Fibroblast of upper back skin (primary cell): ENCODE data around the gene KDM4C.
"Not testable (repeated sequence)": the region's sequence is repeated elsewhere in the genome, so short reads cannot be mapped to it uniquely, and the experiment has no call there.

Experiments
- DNase-seq: peaks from one replicate; pipeline ENCODE4 v3.0.0-alpha.2; 2013

The KDM4C gene

DNA sequence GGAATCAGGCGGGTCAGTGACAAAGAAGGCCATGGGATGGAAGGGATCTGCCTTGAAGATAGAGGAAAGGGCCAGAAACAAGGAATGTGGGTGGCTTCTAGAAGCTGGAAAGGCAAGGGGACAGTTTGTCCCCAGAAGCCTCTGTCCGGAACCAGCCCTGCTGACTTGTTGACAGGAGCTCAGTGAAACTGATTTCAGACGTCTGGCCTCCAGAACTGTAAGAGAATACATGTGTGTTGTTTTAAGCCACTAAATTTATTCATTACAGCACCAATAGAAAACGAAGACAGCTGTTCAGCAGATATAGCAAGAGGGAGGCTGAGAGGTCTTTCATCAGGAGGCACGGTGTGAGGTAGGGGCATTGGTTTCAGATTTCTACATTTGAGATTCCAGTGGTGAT, 422.5 kb downstream of the KDM4C start:
- peak; percentile 3 for DNase-seq

DNA sequence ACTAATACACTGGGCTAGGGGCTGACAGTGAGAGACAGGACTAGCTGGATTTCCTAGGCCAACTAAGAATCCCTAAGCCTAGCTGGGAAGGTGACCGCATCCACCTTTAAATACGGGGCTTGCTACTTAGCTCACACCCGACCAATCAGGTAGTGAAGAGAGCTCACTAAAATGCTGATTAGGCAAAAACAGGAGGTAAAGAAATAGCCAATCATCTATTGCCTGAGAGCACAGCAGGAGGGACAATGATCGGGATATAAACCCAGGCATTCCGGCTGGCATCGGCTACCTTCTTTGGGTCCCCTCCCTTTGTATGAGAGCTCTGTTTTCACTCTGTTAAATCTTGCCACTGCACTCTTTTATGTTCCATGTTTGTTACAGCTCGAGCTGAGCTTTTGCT, 425.4 kb downstream of the KDM4C start:
- not testable (repeated sequence) for DNase-seq

- peak; percentile 96 for DNase-seq
Measured at GRCh38 chr9:7185612-7186011, 427.8 kb downstream of the KDM4C start.

DNA sequence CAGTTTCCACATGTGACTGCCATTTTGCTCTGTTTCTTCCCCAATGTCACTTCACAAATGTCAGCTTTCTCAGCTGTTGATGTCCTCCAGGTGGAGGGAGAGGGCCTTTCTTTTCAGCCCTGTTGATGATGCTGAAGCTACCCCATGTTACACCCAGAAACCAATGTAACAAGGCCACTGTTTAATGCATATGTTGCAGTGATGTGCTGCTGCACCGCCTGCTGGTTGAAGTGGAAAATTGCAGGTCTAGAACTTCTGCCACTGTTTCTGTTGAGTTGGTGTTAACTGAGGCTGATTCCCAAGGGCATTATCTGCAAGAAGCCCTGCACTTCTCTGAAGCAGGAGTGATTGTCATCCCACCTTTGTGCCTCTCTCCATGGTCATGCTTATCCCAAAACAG, 428.4 kb downstream of the KDM4C start:
- DNase-seq: peak; percentile 12

GRCh38 chr9:7192266-7192665, 434.5 kb downstream of the KDM4C start:
- DNase-seq: no peak

GRCh38 chr9:7195526-7195925, 437.8 kb downstream of the KDM4C start:
- DNase-seq: no peak

- no peak for DNase-seq
Measured at GRCh38 chr9:7196467-7196866, 438.7 kb downstream of the KDM4C start.

DNA sequence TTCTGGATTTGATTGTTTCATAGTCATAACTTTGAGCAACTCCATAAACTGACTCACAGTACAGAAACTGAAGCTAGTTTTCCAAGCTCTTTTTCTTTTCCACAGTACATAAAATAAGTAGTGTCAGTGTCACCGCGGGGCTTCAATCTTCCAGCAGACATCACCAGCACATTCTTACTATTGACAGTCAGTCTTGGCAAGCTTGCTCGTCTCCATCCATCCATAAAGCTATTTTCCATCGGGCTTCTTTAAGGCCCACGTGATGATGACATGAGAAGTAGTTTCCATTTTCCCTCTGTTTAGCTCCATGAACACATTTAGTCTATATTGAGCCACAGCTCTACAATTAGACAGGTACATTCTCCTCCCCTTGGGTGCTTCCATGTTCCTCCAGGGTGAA, 443.4 kb downstream of the KDM4C start:
- DNase-seq: no peak

- no peak for DNase-seq
Measured at GRCh38 chr9:7205806-7206205, 448.0 kb downstream of the KDM4C start.

DNA sequence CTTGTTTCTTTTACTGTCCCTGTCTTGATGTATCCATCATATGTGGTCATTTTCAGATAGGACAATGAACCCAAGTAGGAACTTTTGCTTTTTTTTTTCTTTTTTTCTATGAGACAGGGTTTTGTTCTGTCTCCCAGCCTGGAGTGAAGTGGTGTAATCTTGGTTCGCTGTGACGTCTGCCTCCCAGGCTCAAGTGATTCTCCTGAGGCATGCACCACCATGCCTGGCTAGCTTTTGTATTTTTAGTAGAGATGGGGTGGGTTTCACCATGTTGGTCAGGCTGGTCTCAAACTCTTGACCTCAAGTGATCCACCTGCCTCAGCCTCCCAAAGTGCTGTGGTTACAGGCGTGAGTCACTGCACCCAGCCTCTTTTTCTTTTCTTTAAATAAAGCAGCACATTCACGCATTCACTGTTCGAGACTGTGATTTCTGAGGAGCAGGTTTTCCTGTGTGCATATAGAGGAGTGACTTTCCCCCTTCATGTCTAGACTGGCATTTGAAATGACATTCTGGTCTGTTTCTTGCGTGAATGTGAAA, 448.5 kb downstream of the KDM4C start:
- no peak for DNase-seq

- DNase-seq: no peak
Measured at GRCh38 chr9:7209016-7209715, 451.4 kb downstream of the KDM4C start.

GRCh38 chr9:7209990-7210389, 452.2 kb downstream of the KDM4C start:
- DNase-seq: no peak

DNA sequence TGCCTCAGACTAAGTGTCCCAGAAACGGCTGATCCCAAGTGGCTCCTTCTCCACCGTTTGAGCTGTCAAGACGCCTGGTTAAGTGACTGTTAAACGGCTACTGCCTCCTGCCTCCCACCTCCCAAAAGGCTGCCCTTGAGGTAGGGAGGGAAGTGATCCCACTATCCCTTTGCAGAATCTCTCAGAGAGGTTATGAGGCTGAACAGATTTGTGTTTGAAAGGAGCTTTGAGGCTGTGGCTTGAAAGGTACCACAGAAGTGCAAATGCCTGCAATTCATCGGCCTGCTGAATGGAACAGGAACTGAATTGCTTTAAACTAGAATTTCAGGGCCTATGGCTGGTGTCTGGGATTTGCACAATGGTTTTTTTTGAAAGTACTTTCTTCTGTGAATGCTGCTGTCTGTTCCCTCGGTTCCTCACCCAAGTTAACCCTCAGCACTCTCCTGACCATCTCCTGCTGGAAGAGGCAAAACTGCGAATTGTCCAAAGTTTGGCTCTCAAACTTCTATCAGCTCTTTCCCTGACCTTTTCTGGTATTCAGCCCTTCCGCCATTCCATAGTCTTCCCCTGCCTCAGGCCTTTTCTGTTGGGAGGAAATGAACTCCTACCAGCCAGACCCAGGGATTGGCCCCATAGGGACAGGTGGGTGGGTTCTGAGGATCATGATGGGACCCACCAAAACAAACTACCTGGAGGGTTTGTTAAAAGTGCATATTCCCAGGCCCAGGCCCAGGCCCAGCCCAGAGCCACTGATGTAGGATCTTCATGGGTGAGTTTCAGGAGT, 453.3 kb downstream of the KDM4C start:
- no peak for DNase-seq

GRCh38 chr9:7211657-7212056, 453.9 kb downstream of the KDM4C start:
- DNase-seq: no peak

- no peak for DNase-seq
Measured at GRCh38 chr9:7212101-7212500, 454.3 kb downstream of the KDM4C start.

GRCh38 chr9:7216004-7216841, 458.4 kb downstream of the KDM4C start:
- peak; percentile 39 for DNase-seq

- no peak for DNase-seq
Measured at GRCh38 chr9:7223981-7224380, 466.2 kb downstream of the KDM4C start.
